A549 treated with DMSO at 1 μM for 4 hours (cell line): ENCODE measurements around the gene GORAB. TPM values are rescaled to one million over a fixed set of nuclear protein-coding genes. Genes with fewer than 3 reads are reported as not detected.

Experiments used
- total RNA-seq: library from RNA; stranded (reverse); fragments of 200-300 nt; extraction: Qiagen RNA extraction; gene quantifications from 5 replicates; pipeline ENCODE4 v1.2.3, GENCODE V29; 2022; ENCODE audit warnings: low read depth

The GORAB gene, protein sequence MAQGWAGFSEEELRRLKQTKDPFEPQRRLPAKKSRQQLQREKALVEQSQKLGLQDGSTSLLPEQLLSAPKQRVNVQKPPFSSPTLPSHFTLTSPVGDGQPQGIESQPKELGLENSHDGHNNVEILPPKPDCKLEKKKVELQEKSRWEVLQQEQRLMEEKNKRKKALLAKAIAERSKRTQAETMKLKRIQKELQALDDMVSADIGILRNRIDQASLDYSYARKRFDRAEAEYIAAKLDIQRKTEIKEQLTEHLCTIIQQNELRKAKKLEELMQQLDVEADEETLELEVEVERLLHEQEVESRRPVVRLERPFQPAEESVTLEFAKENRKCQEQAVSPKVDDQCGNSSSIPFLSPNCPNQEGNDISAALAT
- 6.2 to 8.7 TPM (median 7.9 TPM) in 5 replicates for total RNA-seq

DNA sequence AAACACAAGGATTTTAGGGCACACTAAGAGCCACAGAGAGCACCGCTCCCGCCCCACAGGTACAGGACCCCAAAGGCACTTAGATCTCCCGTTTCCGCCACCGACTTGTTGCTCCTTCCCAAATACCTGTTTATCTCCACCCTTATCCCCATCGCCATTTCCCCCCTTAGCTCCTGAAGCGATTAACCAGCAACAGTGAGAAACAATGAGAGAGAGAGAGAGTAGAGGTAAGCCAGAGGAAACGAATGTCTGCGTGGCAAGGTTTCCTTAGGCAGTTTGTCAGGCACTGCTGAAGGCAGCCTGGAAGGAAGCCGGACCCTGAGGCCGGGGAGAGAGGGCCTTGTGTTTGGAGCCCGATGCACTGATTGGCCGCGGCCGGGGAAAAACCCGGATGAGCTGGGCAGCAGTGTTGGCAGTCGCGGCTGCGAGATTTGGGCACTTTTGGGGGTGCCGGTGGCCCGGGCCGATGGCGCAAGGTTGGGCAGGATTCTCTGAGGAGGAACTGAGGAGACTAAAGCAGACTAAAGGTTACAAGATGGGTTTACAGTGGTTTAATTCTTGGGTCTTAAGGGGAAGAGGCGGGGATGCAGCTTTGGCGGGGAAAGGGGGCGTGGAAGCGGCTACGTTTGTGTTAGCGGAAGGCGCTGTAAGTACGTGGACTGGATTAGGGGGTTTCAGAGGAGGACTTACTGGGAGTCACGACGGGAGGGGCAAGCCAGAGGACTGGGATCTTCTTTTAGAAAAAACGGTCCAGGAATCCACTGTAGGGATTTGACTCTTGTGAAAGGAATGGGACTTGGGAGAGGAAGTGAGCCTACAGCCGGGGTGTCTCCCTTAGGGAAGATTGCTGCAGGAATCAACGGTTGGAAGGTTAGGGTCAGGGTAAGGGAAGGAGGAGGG lies at the start of gene GORAB:
Gene GORAB, plus strand, starts transcription at position 409 of the 900 bp plus-strand sequence. Its CDS starts 58 bp downstream, at position 467.

Other genes with a start within 250 kb of the GORAB start
- 0.10 TPM in 1 of 5 replicates, not detected in the others for gene PRRX1, start 132.0 kb downstream of the GORAB start, total RNA-seq